ENCODE measurements around the gene TRIP12. TPM values are rescaled to one million over a fixed set of nuclear protein-coding genes. Genes with fewer than 3 reads are reported as not detected.
"Not testable (repeated sequence)": the region's sequence is repeated elsewhere in the genome, so short reads cannot be mapped to it uniquely, and the experiment has no call there.

The TRIP12 gene
- total RNA-seq, 2 experiments from 2014 or later = 235 to 270 TPM

DNA sequence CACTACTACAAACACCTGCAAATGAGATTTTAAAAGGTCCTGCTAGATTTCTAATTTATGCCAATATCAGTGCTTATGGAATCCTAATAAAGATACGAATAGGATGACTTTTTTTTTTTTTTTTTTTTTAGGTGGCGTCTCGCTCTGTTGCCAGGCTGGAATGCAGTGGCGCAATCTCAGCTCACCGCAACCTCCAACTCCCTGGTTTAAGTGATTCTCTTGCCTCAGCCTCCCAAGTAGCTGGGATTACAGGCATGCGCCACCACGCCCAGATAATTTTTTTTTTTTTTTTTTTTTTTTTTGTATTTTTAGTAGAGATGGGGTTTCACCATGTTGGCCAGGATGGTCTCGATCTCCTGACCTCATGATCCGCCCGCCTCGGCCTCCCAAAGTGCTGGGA, 135.5 kb downstream of the TRIP12 start:
- not testable (repeated sequence) for H3K4me3 Mint-ChIP-seq; H3K27me3 Mint-ChIP-seq; ATAC-seq; H3K9me3 Mint-ChIP-seq (ENCODE audit: low read depth); DNase-seq
- peaks cover 53% of the 10 kb centered on the region for H3K36me3 Mint-ChIP-seq
- peak overlapping the region; percentile 15 for H3K27ac Mint-ChIP-seq
- H3K4me1 Mint-ChIP-seq = peaks cover 19% of the 10 kb centered on the region
- CTCF ChIA-PET = interaction anchor here (0.7 to 1.4 kb wide), 2 partner anchors 15 to 17 kb away, joined by 6 to 7 read pairs; no protein-coding TSS in a partner anchor

GRCh38 chr2:229784791-229785190, 137.0 kb downstream of the TRIP12 start:
- Mint-ChIP-seq H3K4me1 (peaks cover 17% of the 10 kb centered on the region), H3K36me3 (peaks cover 48% of the 10 kb centered on the region), H3K4me3 (no peak overlapping the region), H3K27me3 (no peaks in the 10 kb centered on the region), H3K9me3 (ENCODE audit: low read depth) (no peaks in the 10 kb centered on the region), H3K27ac (no peak overlapping the region)
- CTCF ChIA-PET = no interaction called here
- ATAC-seq (no peak), DNase-seq (no peak)

- ATAC-seq (no peak), DNase-seq (no peak)
- CTCF ChIA-PET = interaction anchor here (0.7 to 2.3 kb wide), 7 partner anchors 10 to 377 kb away, joined by 3 to 11 read pairs (median 4); no protein-coding TSS in a partner anchor
- Mint-ChIP-seq H3K27ac (peak overlapping the region; percentile 41), H3K9me3 (ENCODE audit: low read depth) (no peaks in the 10 kb centered on the region), H3K36me3 (peaks cover 44% of the 10 kb centered on the region), H3K4me3 (peak overlapping the region; percentile 28), H3K27me3 (no peaks in the 10 kb centered on the region), H3K4me1 (peaks cover 17% of the 10 kb centered on the region)
Measured at GRCh38 chr2:229783108-229783721, 138.6 kb downstream of the TRIP12 start.

DNA sequence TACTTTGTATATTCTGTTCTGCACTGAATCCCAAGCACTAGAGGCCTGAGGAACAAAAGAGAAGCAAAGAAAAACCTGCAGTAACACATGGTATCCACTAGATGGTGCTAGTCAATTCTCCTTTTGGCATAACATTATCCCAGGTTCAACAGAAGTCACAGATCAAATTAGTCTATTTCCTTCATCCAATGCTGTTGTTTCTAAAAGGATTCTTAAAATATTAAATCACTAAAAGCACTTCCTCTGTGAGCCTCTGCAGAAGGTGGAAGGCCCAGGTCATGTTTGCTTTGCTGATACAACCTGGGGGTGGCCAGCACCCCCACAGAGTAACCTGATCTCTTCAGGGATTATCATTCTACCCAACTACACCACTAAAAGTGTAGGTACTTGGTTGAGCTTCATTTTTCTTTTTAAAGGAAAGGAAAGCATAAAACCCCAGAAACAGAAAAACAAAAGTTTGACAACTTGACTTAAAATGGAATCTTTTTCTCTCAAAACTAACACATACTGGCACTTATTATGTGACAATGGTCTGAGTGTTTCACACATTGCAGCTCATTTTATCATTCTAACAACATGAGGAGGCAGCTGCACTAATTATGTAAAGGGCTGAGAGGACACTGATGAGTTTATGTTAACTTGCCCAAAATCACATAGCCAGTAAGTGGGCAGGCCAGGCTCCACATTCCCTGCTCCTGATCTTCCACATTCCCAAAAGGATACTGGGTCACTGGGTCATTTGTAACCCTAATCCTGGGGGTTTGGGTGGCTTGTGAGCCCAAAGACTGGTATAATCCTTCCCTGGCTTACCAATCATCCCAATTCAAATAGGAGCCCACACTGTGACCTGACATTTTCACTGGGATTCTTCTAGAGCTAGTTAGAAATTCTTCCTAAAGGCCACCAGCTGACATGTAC, 140.7 kb downstream of the TRIP12 start:
- CTCF ChIA-PET = interaction anchor here (0.6 to 3.0 kb wide), 22 partner anchors 9 to 286 kb away, joined by 3 to 14 read pairs (median 4); no protein-coding TSS in a partner anchor
- H3K9me3 Mint-ChIP-seq (ENCODE audit: low read depth) = no peaks in the 10 kb centered on the region
- DNase-seq (no peak), ATAC-seq (peak; percentile 73)
- no peak overlapping the region for H3K27ac Mint-ChIP-seq
- H3K4me3 Mint-ChIP-seq = no peak overlapping the region
- peaks cover 44% of the 10 kb centered on the region for H3K36me3 Mint-ChIP-seq
- no peaks in the 10 kb centered on the region for H3K27me3 Mint-ChIP-seq
- H3K4me1 Mint-ChIP-seq = peaks cover 19% of the 10 kb centered on the region

DNA sequence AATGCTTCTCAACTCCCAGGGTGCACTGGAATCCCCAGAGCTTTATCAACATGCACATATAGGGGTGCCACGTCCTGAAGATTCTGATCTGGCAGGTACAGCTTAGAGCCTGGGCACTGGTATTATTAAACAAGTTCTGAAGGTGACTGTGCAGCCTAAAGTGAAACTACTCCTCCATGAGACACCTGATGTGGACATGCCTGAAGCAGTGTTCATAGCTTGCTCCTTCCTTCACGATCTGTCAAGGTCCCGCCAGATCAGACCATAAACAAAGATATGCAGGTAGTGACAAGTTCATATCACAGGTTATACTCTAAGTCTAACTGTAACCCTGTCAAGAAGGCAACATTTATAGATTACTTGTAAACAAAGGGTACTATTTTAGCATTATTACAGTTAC, 142.2 kb downstream of the TRIP12 start:
- H3K4me1 Mint-ChIP-seq = peaks cover 25% of the 10 kb centered on the region
- H3K27ac Mint-ChIP-seq = peak overlapping the region; percentile 20

GRCh38 chr2:229777716-229778115, 144.1 kb downstream of the TRIP12 start:
- no peaks in the 10 kb centered on the region for H3K27me3 Mint-ChIP-seq
- no peak for DNase-seq
- no peak for ATAC-seq
- H3K4me3 Mint-ChIP-seq = no peak overlapping the region
- H3K4me1 Mint-ChIP-seq = peaks cover 17% of the 10 kb centered on the region
- CTCF ChIA-PET = no interaction called here
- H3K27ac Mint-ChIP-seq = no peak overlapping the region
- H3K9me3 Mint-ChIP-seq (ENCODE audit: low read depth) = no peaks in the 10 kb centered on the region
- peaks cover 45% of the 10 kb centered on the region for H3K36me3 Mint-ChIP-seq

More for the DNA sequence above, 142.2 kb downstream of the TRIP12 start:
- no peaks in the 10 kb centered on the region for H3K9me3 Mint-ChIP-seq (ENCODE audit: low read depth)
- ATAC-seq (no peak), DNase-seq (no peak)
- peaks cover 38% of the 10 kb centered on the region for H3K36me3 Mint-ChIP-seq
- H3K4me3 Mint-ChIP-seq = no peak overlapping the region
- H3K27me3 Mint-ChIP-seq = no peaks in the 10 kb centered on the region
- CTCF ChIA-PET = interaction anchor here (1.3 to 3.0 kb wide), 5 partner anchors 10 to 287 kb away, joined by 3 to 14 read pairs (median 4); no protein-coding TSS in a partner anchor

DNA sequence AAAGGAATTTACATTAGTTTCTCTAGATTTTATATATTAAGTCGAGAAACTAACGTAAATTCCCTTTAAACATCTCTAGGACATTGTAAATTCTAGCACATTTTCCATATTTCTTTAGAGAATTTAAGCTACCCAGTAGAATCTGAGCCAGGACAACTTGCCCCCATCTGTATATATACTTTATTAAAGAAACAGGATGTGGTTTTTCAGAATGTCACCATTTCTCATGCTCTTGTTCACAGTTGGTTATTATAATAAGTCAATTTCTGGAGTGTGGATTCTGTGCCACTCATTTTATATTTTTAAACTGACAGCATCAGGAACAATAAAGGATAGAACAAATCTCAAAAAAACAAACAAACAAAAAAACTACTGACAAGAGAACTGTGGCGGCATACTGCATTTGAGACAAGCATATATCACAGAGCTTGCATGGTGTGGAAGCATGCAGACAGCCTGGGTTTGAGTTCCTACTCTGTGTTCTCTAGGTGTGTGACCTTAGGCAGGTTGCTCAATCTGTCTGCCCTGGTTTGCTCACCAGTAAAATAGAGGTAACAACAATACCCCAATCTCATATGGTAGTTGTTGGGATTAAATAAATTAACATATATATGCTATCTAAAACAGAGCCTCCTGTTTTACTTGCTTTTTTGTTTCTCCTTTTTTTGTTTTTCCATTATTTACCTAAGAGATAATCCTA, 146.0 kb downstream of the TRIP12 start:
- H3K9me3 Mint-ChIP-seq (ENCODE audit: low read depth) = no peaks in the 10 kb centered on the region

GRCh38 chr2:229774237-229774636, 147.6 kb downstream of the TRIP12 start:
- CTCF ChIA-PET = interaction anchor here (1.8 kb wide), 1 partner anchor 27 kb away, joined by 4 read pairs; no protein-coding TSS in a partner anchor
- Mint-ChIP-seq H3K27me3 (no peaks in the 10 kb centered on the region), H3K36me3 (peaks cover 50% of the 10 kb centered on the region), H3K4me1 (peaks cover 12% of the 10 kb centered on the region), H3K4me3 (no peak overlapping the region), H3K9me3 (ENCODE audit: low read depth) (no peaks in the 10 kb centered on the region), H3K27ac (no peak overlapping the region)
- ATAC-seq (no peak), DNase-seq (no peak)

More for the DNA sequence above, 146.0 kb downstream of the TRIP12 start:
- Mint-ChIP-seq H3K4me3 (no peak overlapping the region), H3K27me3 (no peaks in the 10 kb centered on the region), H3K27ac (peak overlapping the region; percentile 81), H3K36me3 (peaks cover 55% of the 10 kb centered on the region), H3K4me1 (peaks cover 13% of the 10 kb centered on the region)
- ATAC-seq (peak; percentile 53), DNase-seq (no peak)
- CTCF ChIA-PET = interaction anchor here (1.4 kb wide), 1 partner anchor 135 kb away, joined by 3 read pairs; no protein-coding TSS in a partner anchor

GRCh38 chr2:229768235-229768634, 153.6 kb downstream of the TRIP12 start:
- no peak for DNase-seq
- H3K27me3 Mint-ChIP-seq = no peaks in the 10 kb centered on the region
- no peak overlapping the region for H3K4me3 Mint-ChIP-seq
- H3K27ac Mint-ChIP-seq = no peak overlapping the region
- CTCF ChIA-PET = no interaction called here
- H3K9me3 Mint-ChIP-seq (ENCODE audit: low read depth) = no peaks in the 10 kb centered on the region
- no peak for ATAC-seq
- H3K4me1 Mint-ChIP-seq = no peaks in the 10 kb centered on the region
- H3K36me3 Mint-ChIP-seq = peaks cover 37% of the 10 kb centered on the region

GRCh38 chr2:229765721-229766120, 156.1 kb downstream of the TRIP12 start:
- H3K4me3 Mint-ChIP-seq = no peak overlapping the region
- H3K36me3 Mint-ChIP-seq = peaks cover 23% of the 10 kb centered on the region
- no peak for ATAC-seq
- H3K4me1 Mint-ChIP-seq = no peaks in the 10 kb centered on the region
- CTCF ChIA-PET = no interaction called here
- H3K27ac Mint-ChIP-seq = no peak overlapping the region
- H3K9me3 Mint-ChIP-seq (ENCODE audit: low read depth) = no peaks in the 10 kb centered on the region
- DNase-seq = no peak
- H3K27me3 Mint-ChIP-seq = no peaks in the 10 kb centered on the region

DNA sequence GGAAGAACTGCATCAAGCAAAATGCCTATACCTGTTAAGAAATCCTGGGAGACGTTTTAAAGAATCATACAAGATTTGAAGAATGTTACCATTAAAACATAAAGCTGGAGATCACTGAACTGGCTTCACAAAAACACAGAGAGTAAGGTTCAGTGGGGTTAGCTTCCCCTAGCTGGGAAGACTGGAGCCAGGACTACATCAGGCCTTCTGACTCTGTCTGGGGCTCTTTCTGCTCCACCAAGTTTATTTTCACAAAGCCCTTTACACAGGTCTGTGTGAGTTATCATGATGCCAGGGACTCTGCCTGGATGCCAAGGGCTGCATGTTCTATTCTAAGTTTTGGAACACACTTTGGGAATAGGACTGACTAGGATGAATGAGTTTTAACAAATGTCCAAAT, 160.1 kb downstream of the TRIP12 start:
- no peaks in the 10 kb centered on the region for H3K27me3 Mint-ChIP-seq
- H3K27ac Mint-ChIP-seq = no peak overlapping the region
- H3K36me3 Mint-ChIP-seq = peaks cover 3% of the 10 kb centered on the region
- H3K4me3 Mint-ChIP-seq = no peak overlapping the region
- CTCF ChIA-PET = no interaction called here
- no peaks in the 10 kb centered on the region for H3K9me3 Mint-ChIP-seq (ENCODE audit: low read depth)
- DNase-seq (no peak), ATAC-seq (no peak)
- H3K4me1 Mint-ChIP-seq = no peaks in the 10 kb centered on the region

DNA sequence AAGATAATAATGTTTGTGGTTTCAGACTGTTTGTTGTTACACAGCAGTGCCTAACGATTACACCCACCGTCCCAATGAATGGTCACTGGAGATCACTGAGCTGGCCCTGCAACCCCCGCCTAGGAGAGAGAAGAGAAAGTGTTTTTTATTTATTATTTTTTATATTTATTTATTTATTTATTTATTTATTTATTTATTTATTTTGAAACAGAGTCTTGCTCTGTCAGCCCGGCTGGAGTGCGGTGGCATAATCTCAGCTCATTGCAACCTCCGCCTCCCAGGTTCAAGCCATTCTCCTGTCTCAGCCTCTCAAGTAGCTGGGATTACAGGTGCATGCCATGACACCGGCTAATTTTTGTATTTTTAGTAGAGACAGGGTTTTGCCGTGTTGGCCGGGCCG, 164.3 kb downstream of the TRIP12 start:
- H3K36me3 Mint-ChIP-seq; ATAC-seq; CTCF ChIA-PET; H3K4me1 Mint-ChIP-seq; H3K27ac Mint-ChIP-seq; H3K27me3 Mint-ChIP-seq; H3K9me3 Mint-ChIP-seq (ENCODE audit: low read depth); H3K4me3 Mint-ChIP-seq; DNase-seq: not testable (repeated sequence)

Measured in activated CD8-positive, alpha-beta memory T cell treated with anti-CD3 and anti-CD28 coated beads, Interleukin-2, amount 10 ng/mL, durations not matched to agents 7 days and 5 days (primary cell).